Prostate gland (tissue), 2 donors: ENCODE measurements around the gene ATP1A2. TPM values are rescaled to one million over a fixed set of nuclear protein-coding genes. Genes with fewer than 3 reads are reported as not detected.

Experiments used
- DNase-seq: peaks from one replicate; pipeline ENCODE4 v3.0.0-alpha.2; 2019; ENCODE audit warnings: low spot score
- H3K27ac ChIP-seq, 2 donors: fragments of 200-600 bp; sonication (generic); 2 replicates each; pipeline ENCODE4 v1.5.1; 2017 to 2019
- H3K27me3 ChIP-seq: fragments of 200-600 bp; sonication (generic); replicated peaks from 2 replicates; pipeline ENCODE4 v1.5.1; 2019; ENCODE audit not compliant: insufficient read depth
- H3K36me3 ChIP-seq, 2 donors: fragments of 200-600 bp; sonication (generic); 1 replicate in 1 of 2; 2 replicates in 1 of 2; pipeline versions ENCODE4 v1.5.1 to v1.8.1; 2017 to 2019
- H3K4me1 ChIP-seq: fragments of 200-600 bp; sonication (generic); replicated peaks from 2 replicates; pipeline ENCODE4 v1.5.1; 2019
- H3K4me3 ChIP-seq, 2 donors: fragments of 200-600 bp; sonication (generic); 2 replicates each; pipeline ENCODE4 v1.5.1; 2017 to 2019
- H3K9me3 ChIP-seq: fragments of 200-600 bp; sonication (generic); 2 replicates; pipeline ENCODE4 v1.5.1; 2017
- CTCF ChIP-seq, 4 experiments: fragments of 200-600 bp in 2 of 4; fragments of 450-650 bp in 2 of 4; sonication (generic) in 2 of 4; IDR thresholded peaks; 1 replicate in 3 of 4; 2 replicates in 1 of 4; pipeline ENCODE4 v1.5.1; 2016 to 2019; ENCODE audit warnings: antibody characterized with exemption in 4 of 4, mild to moderate bottlenecking in 2 of 4, moderate library complexity in 2 of 4
- POLR2A ChIP-seq: fragments of 450-650 bp; IDR thresholded peaks from one replicate; pipeline ENCODE4 v1.6.1; 2016; ENCODE audit warnings: antibody characterized with exemption, mild to moderate bottlenecking
- POLR2AphosphoS5 ChIP-seq: sonication (generic); formaldehyde crosslinking; IDR thresholded peaks from one replicate; pipeline ENCODE4 v1.6.1; 2017; ENCODE audit warnings: antibody characterized with exemption
- WGBS: methylation state at CpG from one replicate; pipeline ENCODE4 v1.1.5; 2018; 5-methylcytosine and 5-hydroxymethylcytosine counted together
- intact Hi-C: fragments of 100-400 bp; cut with DNase I; formaldehyde crosslinking; loops from one replicate; pipeline ENCODE4 v1.14.2; 2022
- total RNA-seq, 2 donors: library from RNA; depleted of rRNA; stranded (reverse); fragments of >200 nt; gene quantifications; one replicate each; pipeline ENCODE4 v1.1.0, GENCODE V29; 2016

Gene ATP1A2
- total RNA-seq, 2 donors from 2014 or later, result 14.8 to 69.0 TPM

GRCh38 chr1:160151303-160151702 lies 35.7 kb downstream of the ATP1A2 start, which contains the start of gene ATP1A4:
Gene ATP1A4, plus strand, starts transcription at chr1:160151603. Its CDS starts 438 bp downstream, at chr1:160152041.
- H3K4me1 ChIP-seq, result no peaks in the 10 kb centered on the region
- no peak within 1 kb of the TSS for H3K27ac ChIP-seq
- DNase-seq, result no peak
- WGBS, result 93% methylated on average over 6 of the region's 6 CpGs
- TF ChIP-seq POLR2AphosphoS5 (no peak), POLR2A (no peak), CTCF (IDR thresholded peaks at IDR 0.05) (no peak)
- H3K4me3 ChIP-seq, result no peak within 1 kb of the TSS
- no peaks in the 10 kb centered on the region for H3K36me3 ChIP-seq
- no peaks in the 10 kb centered on the region for H3K27me3 ChIP-seq
- intact Hi-C loops, result no loop called here
- H3K9me3 ChIP-seq, result no peaks in the 10 kb centered on the region

DNA sequence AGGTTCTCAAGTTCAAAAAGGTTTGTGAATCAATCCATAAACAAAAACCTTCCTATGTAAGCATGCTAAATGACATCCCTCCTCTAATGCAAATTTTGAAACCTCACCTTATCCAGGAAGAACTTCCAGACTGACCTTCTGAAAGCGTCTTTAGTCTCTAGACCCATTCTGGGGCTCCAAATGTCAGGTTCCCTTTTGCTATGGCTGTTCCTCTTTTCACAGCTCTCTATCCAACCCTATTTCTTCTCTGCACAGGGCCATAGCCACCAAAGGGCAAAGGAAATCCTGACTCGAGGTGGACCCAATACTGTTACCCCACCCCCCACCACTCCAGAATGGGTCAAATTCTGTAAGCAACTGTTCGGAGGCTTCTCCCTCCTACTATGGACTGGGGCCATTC lies 39.2 kb downstream of the ATP1A2 start:
- no peaks in the 10 kb centered on the region for H3K9me3 ChIP-seq
- intact Hi-C loops, result no loop called here
- H3K36me3 ChIP-seq, result no peaks in the 10 kb centered on the region
- no peak for DNase-seq
- H3K4me1 ChIP-seq, result no peaks in the 10 kb centered on the region
- 90% methylated on average over 3 of the region's 3 CpGs for WGBS
- TF ChIP-seq POLR2AphosphoS5 (no peak), CTCF (IDR thresholded peaks at IDR 0.05) (no peak), POLR2A (no peak)
- no peak overlapping the region for H3K4me3 ChIP-seq
- H3K27me3 ChIP-seq, result no peaks in the 10 kb centered on the region
- H3K27ac ChIP-seq, result no peak overlapping the region

DNA sequence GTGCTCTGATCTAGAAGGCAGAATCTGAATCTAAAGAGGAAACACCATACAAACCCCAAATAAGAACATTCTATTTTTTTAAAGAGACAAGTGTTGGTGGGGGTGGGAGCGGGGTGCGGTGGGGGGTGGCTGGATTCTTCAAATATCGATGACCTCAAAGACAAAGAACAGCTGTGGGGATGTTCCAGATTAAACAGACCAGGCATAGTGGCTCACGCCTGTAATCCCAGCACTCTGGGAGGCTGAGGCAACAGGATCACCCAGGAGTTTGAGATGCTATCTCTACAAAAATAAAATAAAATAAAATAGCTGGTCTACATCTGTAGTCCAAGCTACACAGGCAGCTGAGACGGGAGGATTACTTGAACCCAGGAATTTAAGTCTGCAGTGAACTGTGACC lies 40.8 kb downstream of the ATP1A2 start:
- no peaks in the 10 kb centered on the region for H3K36me3 ChIP-seq

GRCh38 chr1:160157174-160157573 lies 41.6 kb downstream of the ATP1A2 start:
- peak; percentile 10 for DNase-seq
- Histone ChIP-seq H3K27me3 (no peaks in the 10 kb centered on the region), H3K36me3 (no peaks in the 10 kb centered on the region), H3K4me1 (no peaks in the 10 kb centered on the region), H3K4me3 (no peak overlapping the region), H3K27ac (no peak overlapping the region), H3K9me3 (no peaks in the 10 kb centered on the region)
- WGBS, result 57% methylated on average over 4 of the region's 4 CpGs
- TF ChIP-seq POLR2A, result no peak
- TF ChIP-seq POLR2AphosphoS5, result peak; percentile 55
- TF ChIP-seq CTCF (IDR thresholded peaks at IDR 0.05), result no peak
- intact Hi-C loops, result no loop called here

More for the DNA sequence above, 40.8 kb downstream of the ATP1A2 start:
- intact Hi-C loops, result no loop called here
- H3K27ac ChIP-seq, result no peak overlapping the region
- no peaks in the 10 kb centered on the region for H3K4me1 ChIP-seq
- TF ChIP-seq CTCF (IDR thresholded peaks at IDR 0.05), result no peak
- TF ChIP-seq POLR2A, result no peak
- no peaks in the 10 kb centered on the region for H3K9me3 ChIP-seq
- no peak overlapping the region for H3K4me3 ChIP-seq
- WGBS, result 59% methylated on average over 5 of the region's 5 CpGs
- H3K27me3 ChIP-seq, result no peaks in the 10 kb centered on the region
- DNase-seq, result no peak

DNA sequence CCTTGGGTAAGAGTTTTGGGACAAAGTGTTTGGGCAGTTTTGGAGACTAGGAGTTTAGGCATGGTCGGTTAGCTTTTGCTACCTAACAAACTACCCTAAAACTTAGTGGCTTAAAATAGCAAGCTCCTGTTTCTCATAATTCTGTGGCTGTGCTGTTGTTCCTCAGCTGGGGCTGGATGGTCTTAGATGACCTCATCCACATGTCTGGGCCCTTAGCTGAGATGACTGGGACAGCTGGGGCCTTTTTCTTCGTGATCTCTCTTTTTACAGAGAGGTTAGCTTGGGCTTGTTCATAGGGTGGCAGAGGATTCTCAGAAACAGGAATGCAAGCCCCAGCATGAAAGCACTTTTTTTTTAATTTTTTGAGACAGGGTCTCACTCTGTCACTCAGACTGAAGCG lies 42.5 kb downstream of the ATP1A2 start:
- intact Hi-C loops, result no loop called here
- Histone ChIP-seq H3K9me3 (no peaks in the 10 kb centered on the region), H3K4me3 (no peak overlapping the region), H3K36me3 (no peaks in the 10 kb centered on the region), H3K27ac (no peak overlapping the region), H3K27me3 (no peaks in the 10 kb centered on the region), H3K4me1 (no peaks in the 10 kb centered on the region)
- TF ChIP-seq POLR2AphosphoS5 (no peak), POLR2A (no peak), CTCF (IDR thresholded peaks at IDR 0.05) (no peak)
- 88% methylated on average over 3 of the region's 3 CpGs for WGBS
- no peak for DNase-seq
